ENCODE data around the gene UBE3D.
"Not testable (repeated sequence)": the region's sequence is repeated elsewhere in the genome, so short reads cannot be mapped to it uniquely, and the experiment has no call there.

UBE3D gene

GRCh38 chr6:83055366-83055964 lies 10.2 kb downstream of the UBE3D start:
- DNase-seq (ENCODE audit: low read depth in 2 of 2), result peak; percentile 7 to 19

DNA sequence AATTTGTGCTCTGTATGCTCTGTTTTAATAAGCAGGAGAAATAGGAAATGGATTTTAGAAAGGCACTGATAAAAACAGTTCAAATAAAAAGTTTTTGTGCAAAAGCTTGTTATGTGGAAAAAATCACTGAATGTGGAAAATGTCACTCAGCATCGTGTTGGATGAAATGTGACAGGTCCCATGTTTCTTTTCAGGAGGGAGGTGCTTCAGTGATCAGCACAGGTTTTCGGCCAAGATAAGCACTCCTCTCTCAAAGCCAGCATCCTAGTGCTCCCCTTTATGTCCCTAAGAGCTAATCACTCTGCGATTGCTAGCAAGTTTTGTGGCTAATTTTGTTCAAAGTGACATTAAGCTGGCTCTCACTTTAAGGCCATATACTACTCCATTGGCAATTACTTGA lies 12.0 kb downstream of the UBE3D start:
- no peak for DNase-seq (ENCODE audit: low read depth in 2 of 2)

GRCh38 chr6:83051377-83052172 lies 14.1 kb downstream of the UBE3D start:
- DNase-seq (ENCODE audit: low read depth in 2 of 2), result no peak

GRCh38 chr6:83047065-83047754 lies 18.4 kb downstream of the UBE3D start:
- DNase-seq (ENCODE audit: low read depth in 2 of 2), result no peak

- DNase-seq (ENCODE audit: low read depth in 2 of 2), result no peak
These were observed 21.4 kb downstream of the UBE3D start for GRCh38 chr6:83044091-83044768.

DNA sequence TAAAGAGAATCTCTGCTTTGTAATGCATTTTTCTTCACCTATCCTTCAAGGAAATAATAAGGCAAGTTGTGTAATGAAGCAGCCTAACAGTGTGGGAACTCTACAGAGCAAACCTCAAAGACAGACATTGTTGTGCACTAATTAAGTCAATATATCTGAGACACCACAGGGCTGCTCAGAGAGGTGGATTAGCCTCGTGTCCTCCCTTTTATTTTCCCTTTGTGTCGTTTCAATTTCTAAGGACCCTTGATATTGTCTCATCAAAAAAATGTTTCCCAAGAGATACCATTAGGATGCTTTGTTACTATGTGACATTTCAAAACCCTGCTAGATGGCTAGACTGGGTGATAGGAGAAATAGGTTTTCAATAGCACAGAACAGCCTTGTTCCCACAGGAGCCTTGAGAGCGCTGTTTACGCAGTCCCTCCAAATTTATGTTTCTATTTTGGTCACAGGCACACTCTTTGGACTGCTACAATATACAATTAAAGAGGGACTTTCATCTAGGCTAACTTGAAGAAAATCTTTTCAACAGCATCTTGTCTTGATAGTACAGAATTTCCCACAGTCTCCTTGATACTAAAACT lies 23.1 kb downstream of the UBE3D start:
- DNase-seq (ENCODE audit: low read depth in 2 of 2), result no peak

DNA sequence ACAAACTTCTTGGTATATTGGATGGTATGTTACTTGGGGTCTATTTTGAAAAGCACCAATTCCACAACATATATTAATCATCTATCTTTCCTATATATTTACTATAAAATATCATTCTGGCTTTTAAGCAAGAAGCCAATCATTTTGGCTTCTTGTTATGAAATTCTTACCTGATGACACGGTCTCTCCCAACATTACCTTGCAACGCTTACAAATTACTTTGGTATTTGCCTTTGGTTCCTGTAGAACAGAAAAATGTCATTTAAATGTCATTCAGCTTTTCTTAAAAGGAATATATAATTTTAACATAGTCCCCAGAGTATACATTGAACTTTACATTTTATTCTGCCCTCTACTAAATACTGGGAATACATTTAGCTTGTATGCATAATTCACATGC lies 27.4 kb downstream of the UBE3D start:
- DNase-seq (ENCODE audit: low read depth in 2 of 2), result no peak

- DNase-seq (ENCODE audit: low read depth in 2 of 2), result no peak
These were observed 34.0 kb downstream of the UBE3D start for GRCh38 chr6:83031689-83032088.

DNA sequence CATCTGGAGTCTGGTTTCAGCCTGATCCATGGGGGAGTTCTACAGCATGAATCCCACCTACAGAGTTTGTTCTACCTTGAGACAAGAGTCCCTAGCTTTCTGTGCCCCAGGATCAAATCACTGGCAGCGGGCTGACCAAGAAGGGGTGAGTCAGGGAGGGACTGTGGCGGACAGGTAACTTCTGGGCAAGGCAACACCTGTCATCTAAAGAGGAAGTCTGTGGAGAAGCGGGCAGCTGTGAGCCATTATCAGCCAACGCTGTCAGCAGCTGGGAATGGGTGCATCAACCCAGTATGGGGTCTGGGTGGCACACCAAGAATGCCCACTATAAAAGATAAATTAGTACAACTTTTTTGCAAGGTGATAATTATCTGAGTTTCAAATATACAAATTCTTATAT lies 45.9 kb downstream of the UBE3D start:
- DNase-seq (ENCODE audit: low read depth in 2 of 2), result no peak

- not testable (repeated sequence) for DNase-seq (ENCODE audit: low read depth in 2 of 2)
These were observed 54.5 kb downstream of the UBE3D start for GRCh38 chr6:83011131-83011530.

DNA sequence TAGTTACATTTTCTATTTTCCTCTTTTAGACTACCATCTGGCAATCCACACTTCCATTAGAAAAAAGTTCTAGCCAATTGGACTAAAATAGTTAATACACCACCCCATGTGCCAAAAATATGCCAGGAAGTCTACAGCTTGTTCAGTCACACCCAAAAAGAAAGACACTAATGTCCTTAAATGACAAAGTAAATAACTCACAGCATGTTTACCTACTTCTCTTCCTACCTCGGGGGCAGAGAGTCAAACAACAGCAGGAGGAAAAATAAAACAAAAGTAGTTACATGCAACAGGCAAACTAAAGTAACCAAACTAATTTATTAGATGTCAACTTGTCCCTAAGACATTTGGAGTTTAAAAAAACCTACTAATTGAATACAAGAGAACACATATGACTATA lies 57.0 kb downstream of the UBE3D start:
- no peak for DNase-seq (ENCODE audit: low read depth in 2 of 2)

DNA sequence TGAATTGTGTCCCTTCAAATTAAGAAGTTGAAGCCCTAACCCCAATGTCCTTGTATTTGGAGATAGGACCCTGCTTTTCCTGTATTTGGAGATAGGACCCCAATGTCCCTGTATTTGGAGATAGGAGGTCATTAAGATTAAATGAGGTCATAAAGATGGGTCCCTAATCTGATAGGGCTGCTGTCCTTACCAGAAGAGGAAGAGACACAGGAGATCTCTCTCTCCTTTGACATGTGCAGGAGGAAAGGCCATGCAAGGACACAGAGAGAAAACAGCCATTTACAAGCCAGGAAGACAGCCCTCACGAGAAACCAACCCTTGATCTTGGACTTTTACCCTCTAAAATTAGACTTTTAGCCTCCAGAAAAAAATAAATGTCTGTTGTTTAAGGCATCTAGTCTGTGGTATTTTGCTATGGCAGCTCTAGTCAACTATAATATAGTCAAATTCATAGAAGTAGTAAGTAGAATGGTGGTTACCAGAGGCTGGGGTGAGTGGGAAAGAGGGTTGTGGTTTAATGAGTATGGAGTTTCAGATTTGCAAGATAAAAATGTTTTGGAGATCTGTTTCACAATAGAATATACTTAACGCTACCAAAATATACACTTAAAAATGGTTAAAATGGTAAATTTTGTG lies 59.3 kb downstream of the UBE3D start:
- DNase-seq (ENCODE audit: low read depth in 2 of 2), result no peak

- no peak for DNase-seq (ENCODE audit: low read depth in 2 of 2)
These were observed 69.5 kb downstream of the UBE3D start for GRCh38 chr6:82996156-82996555.

DNA sequence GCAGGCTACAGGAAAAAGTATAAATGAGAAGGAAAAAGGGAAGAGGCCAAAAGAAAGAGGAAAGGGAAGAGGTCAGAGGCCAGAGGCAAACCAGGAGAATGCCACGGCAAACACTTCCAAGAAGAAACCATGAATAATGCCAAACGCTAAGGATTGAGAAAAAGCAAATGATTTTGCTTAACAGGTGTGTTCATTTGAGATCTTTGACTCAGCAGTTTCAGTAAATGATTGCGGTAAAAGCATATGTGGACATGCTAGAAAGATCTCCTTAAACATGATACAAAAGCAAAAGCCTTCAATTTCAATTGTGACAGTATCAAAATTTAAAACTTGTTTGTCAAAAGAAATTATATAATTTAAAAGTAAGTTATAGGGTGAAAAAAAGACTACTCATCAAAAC lies 70.6 kb downstream of the UBE3D start:
- DNase-seq (ENCODE audit: low read depth in 2 of 2), result no peak

DNA sequence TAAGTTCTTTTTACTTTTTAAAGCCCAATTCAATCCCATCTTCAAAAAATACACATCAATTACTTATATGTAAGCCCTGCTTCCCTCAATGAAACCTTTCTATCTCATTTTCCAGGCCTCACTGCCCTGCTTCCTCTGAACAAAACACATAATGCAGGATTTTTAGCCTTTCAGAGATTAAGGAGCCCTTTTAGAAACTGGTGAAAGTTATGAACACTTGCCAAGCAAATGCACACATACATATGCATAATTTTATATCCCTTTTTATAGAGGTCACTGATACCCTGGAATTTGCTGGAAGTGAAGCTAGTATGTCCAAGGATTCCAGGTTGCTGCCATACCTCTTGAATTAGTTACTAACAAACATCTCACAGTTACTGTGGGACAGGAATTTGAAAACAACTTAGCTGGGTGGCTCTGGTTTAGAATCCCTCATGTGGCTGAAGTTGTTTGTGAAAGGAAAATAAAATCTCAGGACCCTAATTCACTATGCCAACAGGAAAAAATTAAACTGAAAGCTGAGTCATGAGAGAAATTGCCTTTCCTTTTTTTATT lies 75.8 kb downstream of the UBE3D start:
- no peak for DNase-seq (ENCODE audit: low read depth in 2 of 2)

- DNase-seq (ENCODE audit: low read depth in 2 of 2), result no peak
These were observed 76.7 kb downstream of the UBE3D start for GRCh38 chr6:82988930-82989351.

GRCh38 chr6:82987951-82988350 lies 77.7 kb downstream of the UBE3D start:
- no peak for DNase-seq (ENCODE audit: low read depth in 2 of 2)

GRCh38 chr6:82987416-82987815 lies 78.2 kb downstream of the UBE3D start:
- no peak for DNase-seq (ENCODE audit: low read depth in 2 of 2)

DNA sequence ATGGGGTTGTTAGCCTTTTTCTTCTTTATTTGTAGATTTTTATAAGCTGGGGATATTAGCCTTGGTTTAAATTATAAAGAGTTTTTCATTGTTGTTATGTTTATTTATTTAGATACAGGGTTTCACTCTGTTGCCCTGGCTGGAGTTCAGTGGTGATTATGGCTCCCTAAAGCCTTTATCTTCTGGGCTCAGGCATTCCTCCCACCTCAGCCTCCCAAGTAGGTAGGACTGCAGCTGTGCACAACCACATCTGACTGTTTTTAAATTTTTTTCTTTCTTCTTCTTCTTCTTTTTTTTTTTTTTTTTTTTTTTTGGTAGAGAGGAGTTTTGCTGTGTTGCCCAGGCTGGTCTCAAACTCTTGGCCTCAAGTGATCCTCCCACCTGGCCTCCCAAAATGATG lies 80.9 kb downstream of the UBE3D start:
- no peak for DNase-seq (ENCODE audit: low read depth in 2 of 2)

DNA sequence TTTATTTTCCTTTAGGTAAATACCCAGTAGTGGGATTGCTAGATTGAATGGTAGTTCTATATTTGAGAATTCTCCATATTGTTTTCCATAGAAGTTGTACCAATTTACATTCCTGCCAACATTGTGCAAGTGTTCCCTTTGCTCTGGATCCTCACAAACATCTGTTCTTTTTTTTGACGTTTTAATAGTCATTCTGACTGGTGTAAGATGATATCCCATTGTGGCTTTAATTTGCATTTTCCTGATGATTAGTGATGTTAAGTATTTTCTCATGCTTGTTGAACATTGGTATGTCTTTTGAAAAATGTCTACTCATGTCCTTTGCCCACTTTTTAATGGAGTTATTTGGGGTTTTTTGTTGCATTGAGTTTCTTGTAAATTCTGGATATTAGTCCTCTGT lies 85.6 kb downstream of the UBE3D start:
- no peak for DNase-seq (ENCODE audit: low read depth in 2 of 2)

DNA sequence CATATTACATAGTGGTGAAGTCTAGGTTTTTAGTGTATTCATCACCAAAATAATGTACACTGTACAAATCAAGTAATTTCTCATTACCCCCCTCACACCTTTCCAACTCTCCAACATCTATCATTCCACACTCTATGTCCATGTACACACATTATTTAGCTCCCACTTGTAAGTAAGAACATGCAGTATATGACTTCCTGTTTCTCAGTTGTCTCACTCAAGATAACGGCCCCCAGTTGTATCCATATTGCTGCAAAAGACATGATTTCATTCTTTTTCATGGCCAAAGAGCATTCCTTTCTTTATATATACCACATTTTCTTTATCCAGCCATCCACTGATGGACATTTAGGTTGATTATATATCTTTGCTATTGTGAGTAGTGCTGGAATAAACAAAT lies 86.0 kb downstream of the UBE3D start:
- DNase-seq (ENCODE audit: low read depth in 2 of 2), result no peak
